C4-2B (cell line): Measurements from ENCODE around the gene MMP17.
"Not testable (repeated sequence)": the region's sequence is repeated elsewhere in the genome, so short reads cannot be mapped to it uniquely, and the experiment has no call there.

ENCODE experiments used
- CTCF ChIP-seq: fragments of 450-650 bp; conservative IDR thresholded peaks from 2 replicates; pipeline ENCODE4 v1.5.1; 2017; ENCODE audit warnings: mild to moderate bottlenecking
- ZFX ChIP-seq: fragments of 450-650 bp; IDR thresholded peaks from 2 replicates; pipeline ENCODE4 v1.6.1; 2017

DNA sequence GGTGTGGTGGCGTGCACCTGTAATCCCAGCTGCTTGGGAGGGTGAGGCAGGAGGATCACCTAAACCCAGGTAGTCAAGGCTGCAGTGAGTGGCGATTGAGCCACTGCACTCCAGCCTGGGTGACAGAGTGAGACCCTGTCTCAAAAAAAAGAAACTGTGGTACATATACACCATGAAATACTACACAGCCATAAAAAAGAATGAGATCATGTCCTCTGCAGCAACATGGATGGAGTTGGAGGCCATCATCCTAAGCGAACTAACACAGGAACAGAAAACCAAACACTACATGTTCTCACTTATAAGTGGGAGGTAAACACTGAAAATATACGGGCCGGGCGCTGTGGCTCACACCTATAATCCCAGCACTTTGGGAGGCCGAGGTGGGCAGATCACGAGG, 63.5 kb downstream of the MMP17 start:
- TF ChIP-seq CTCF, ZFX: not testable (repeated sequence)
